GM18951 (cell line): ENCODE measurements around the gene ALKBH2.

Experiments
- POLR2A ChIP-seq: IDR thresholded peaks from 4 replicates; pipeline ENCODE4 v1.6.1; 2011; ENCODE audit warnings: mild to moderate bottlenecking; ENCODE audit not compliant: insufficient read length, insufficient read depth; ENCODE audit errors: extremely low read depth
- in situ Hi-C: fragments of 300-500 bp; cut with MboI; formaldehyde crosslinking; loops from one replicate; pipeline ENCODE4 v1.12.0; 2022; ENCODE audit warnings: low sequenced_read_pairs, mixed read lengths, inconsistent platforms; ENCODE audit not compliant: unreplicated experiment

ALKBH2 gene

GRCh38 chr12:109084425-109084824 lies 8.8 kb downstream of the ALKBH2 start:
- in situ Hi-C loops: loop anchor here (25.0 kb wide), 1 partner anchor 547 kb away; no protein-coding TSS in a partner anchor
- no peak for TF ChIP-seq POLR2A

- TF ChIP-seq POLR2A: no peak
- in situ Hi-C loops: loop anchor here (25.0 kb wide), 1 partner anchor 545 kb away; no protein-coding TSS in a partner anchor
Observed at GRCh38 chr12:109082751-109083150, 10.5 kb downstream of the ALKBH2 start.

DNA sequence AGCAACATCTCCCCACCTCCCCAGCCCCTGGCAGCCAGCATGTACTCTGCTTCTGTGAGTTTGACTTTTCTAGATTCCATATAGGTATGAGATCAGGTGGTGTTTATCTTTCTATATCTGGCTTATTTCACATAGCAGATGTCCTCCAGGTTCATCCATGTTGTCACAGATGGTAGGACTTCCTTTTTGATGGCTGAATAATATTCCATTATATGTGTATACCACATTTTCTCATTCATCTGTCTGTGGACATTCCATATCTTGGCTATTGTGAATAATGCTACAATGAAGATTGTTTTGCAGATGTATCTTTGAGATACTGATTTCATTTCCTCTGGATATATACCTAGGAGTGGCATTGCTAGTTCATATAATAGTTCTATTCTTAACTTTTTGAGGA lies 18.4 kb downstream of the ALKBH2 start:
- in situ Hi-C loops: loop anchor here (25.0 kb wide), 2 partner anchors 413 to 538 kb away; no protein-coding TSS in a partner anchor
- no peak for TF ChIP-seq POLR2A

DNA sequence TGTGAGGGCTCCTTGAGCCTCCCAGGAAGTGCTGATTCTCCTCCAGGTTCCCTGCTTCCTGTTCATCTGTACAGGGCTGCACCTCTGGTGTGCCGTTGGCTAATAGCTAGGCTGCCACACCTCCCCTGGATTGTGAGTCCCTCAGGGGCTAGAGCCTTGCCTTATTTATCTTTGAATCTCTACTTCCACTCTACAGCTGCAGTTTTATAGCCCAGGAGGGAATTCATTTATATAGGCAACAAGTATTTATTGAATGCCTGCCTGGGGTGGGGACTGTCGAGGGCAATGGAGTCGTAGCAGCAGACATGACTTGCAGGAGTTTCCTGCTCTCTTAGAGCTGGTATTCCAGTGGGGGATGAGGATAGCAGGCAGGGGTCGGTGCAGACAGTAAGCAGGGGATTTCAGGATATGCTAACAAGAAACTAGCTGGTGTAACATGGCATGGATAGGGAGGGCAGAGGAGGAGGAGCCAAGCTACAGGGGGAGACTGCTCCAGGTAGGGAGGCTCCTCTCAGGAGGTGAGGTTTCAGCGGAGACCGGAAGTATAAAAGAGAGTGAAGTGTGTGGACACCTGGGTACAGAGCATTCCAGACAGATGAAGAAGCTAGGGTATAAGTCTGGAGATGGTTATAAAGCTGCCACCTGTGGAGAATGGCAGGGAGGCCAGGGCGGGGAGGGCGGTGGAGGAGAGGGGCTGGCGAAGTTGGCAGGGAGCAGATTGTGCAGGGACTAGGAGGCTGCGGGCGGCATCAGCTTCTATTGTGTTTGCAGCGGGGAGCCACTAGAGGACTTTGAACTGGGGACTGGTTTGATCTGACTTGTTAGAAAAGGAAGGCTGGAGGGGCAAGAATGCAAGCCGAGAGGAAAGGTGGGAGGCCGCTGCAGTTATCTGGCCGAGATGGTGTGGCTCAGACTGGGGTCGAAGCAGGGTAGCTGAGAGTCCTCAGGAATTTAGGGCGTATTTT lies 23.7 kb downstream of the ALKBH2 start:
- TF ChIP-seq POLR2A: no peak
- in situ Hi-C loops: loop anchor here (25.0 kb wide), 1 partner anchor 407 kb away; no protein-coding TSS in a partner anchor

GRCh38 chr12:109065853-109066193 lies 27.4 kb downstream of the ALKBH2 start:
- in situ Hi-C loops: loop anchor here (25.0 kb wide), 1 partner anchor 404 kb away; no protein-coding TSS in a partner anchor
- TF ChIP-seq POLR2A: no peak

DNA sequence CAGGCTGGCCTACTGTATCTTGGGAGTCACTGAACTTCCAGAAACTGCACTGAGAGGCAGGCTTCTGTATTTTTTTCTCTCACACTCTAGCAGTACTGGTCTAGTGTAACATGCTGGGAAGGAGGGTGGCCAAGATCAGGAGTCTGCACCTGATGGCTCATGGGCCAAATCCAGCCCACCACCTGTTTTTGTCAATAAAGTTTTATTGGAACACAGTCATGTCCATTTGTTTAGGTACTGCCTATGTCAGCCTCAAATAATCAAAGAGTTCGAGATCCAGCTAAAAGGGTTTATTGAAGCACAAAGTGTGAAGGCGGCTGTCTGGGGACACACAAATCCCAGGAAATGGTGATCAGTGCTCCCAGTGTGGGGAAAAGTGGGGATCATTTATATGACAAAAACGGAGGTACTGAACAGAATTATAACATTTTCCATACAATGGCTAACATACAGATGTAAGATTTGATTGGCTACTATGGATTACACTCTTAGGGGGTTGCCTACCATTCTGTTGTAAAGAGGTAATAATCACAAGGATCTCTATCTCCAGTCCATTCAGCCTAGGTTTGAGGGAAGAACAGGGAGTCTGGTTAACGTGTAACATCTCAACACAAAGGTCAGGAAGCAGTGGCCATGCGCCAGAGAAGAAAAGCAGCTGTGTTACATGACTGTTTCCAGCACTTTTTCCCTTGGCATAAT lies 28.0 kb downstream of the ALKBH2 start:
- TF ChIP-seq POLR2A: no peak
- in situ Hi-C loops: loop anchor here (25.0 kb wide), 1 partner anchor 403 kb away; no protein-coding TSS in a partner anchor

DNA sequence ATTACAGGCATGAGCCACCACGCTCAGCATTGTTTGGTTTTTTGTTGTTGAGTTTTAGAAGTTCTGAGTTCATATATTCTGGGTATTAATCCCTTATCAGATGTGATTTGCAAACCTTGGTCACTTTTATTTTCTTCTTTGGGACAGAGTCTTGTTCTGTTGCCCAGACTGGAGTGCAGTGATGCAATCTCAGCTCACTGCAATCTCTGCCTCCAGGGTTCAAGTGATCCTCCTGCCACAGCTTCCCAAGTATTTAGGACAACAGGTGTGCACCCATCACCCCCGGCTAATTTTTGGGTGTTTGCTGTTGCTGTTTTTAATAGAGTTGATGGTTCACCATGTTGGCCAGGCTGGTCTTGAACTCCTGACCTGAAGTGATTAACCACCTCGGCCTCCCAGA lies 29.1 kb downstream of the ALKBH2 start:
- no peak for TF ChIP-seq POLR2A
- in situ Hi-C loops: loop anchor here (25.0 kb wide), 1 partner anchor 402 kb away; no protein-coding TSS in a partner anchor

DNA sequence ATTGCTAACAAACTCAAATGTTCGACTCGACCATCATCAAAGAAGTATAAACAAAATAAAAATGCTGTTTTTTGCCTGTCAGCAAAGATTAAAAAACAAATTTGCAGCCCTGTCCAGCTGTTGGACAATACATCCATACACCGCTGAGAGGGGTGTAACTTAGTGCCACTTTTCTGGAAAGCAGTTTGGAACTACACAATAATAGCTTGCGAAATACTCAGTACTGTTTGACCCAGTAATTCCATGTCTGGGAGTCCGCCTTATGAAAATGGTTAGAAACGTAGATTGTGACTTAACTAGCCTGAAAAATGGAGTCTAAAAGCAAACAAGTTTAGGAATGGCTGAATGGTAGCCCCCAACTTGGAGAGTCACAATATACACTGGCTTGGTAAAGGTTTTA lies 34.5 kb downstream of the ALKBH2 start:
- no peak for TF ChIP-seq POLR2A

GRCh38 chr12:109057376-109057775 lies 35.9 kb downstream of the ALKBH2 start:
- in situ Hi-C loops: loop anchor here (25.0 kb wide), 1 partner anchor 395 kb away; no protein-coding TSS in a partner anchor
- no peak for TF ChIP-seq POLR2A

More for the DNA sequence above, 34.5 kb downstream of the ALKBH2 start:
- in situ Hi-C loops: loop anchor here (25.0 kb wide), 1 partner anchor 396 kb away; no protein-coding TSS in a partner anchor

DNA sequence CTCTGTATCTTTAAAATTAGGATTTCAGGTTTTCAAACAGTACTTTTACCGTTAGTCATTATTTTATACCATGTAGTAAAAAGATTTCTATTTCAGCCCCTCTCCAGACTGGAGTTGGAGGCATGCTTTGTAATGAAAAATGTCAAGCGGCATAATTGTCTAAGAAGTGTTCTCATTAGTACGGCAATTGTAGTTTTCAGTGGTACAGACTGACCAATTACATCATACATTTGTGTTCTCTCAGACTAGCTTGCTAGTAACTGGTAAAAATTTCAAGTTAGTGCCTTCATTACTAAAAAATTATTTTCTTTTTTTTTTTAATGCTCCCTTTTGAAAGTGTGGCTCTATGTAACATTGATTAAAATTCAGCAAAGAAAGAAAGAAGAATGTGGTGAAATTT lies 36.4 kb downstream of the ALKBH2 start:
- in situ Hi-C loops: loop anchor here (25.0 kb wide), 1 partner anchor 395 kb away; no protein-coding TSS in a partner anchor
- TF ChIP-seq POLR2A: no peak

- in situ Hi-C loops: loop anchor here (25.0 kb wide), 1 partner anchor 392 kb away; no protein-coding TSS in a partner anchor
- TF ChIP-seq POLR2A: no peak
Observed at GRCh38 chr12:109054520-109054919, 38.8 kb downstream of the ALKBH2 start.

DNA sequence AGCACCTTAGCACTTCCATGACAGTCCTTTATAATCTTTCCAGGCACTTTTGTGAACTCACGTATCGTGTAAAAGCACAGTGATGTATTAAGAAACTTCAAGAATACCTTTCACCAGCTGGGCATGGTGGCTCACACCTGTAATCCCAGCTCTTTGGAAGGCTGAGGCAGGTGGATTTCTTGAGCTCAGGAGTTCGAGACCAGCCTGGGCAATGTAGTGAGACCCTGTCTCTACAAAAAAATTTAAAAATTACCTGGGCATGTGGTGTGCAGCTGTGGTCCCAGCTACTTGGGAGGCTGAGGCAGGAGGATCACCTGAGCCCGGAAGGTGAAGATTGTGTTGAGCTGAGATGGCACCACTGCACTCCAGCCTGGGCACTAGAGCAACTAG lies 39.2 kb downstream of the ALKBH2 start:
- in situ Hi-C loops: loop anchor here (25.0 kb wide), 1 partner anchor 392 kb away; no protein-coding TSS in a partner anchor
